GM21360 (cell line): ENCODE measurements around the gene FAM193A.
A peak's percentile ranks its signal among the peaks of the same experiment; 100 is the strongest.
"Not testable (repeated sequence)": the region's sequence is repeated elsewhere in the genome, so short reads cannot be mapped to it uniquely, and the experiment has no call there.

Experiments
- ATAC-seq: cut with Tn5 transposase; IDR thresholded peaks from one replicate; pipeline ENCODE4 v1.9.1; 2021; ENCODE audit warnings: mild to moderate bottlenecking, moderate library complexity; ENCODE audit not compliant: unreplicated experiment

Gene FAM193A

GRCh38 chr4:2536193-2537010 lies at the start of gene FAM193A:
TSS of gene FAM193A (plus strand) at chr4:2536647. CDS start at chr4:2536916, 269 bp downstream.
- ATAC-seq = peak; percentile 83

DNA sequence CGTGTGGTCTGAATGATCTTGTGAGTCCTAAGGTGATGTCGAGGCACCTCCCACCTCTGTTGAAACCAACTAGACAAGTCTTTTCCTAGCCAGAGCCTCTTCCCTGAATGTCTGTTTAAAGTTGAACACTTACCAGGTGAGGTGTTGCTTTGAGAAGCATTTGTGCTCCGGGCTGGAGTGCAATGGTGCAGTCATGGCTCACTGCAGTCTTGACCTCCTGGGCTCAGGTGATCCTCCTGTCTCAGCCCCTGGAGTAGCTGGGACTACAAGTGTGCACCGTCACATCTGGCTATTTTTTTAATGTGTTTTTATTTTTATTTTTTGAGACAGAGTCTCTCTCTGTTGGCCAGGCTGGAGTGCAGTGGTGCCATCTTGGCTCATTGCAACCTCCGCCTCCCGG lies 49.5 kb upstream of the FAM193A start:
- no peak for ATAC-seq

GRCh38 chr4:2487632-2488031 lies 48.8 kb upstream of the FAM193A start:
- ATAC-seq = peak; percentile 43

GRCh38 chr4:2489081-2489805 lies 47.2 kb upstream of the FAM193A start:
- ATAC-seq = no peak

- ATAC-seq = no peak
These were observed 46.5 kb upstream of the FAM193A start for GRCh38 chr4:2489841-2490552.

- no peak for ATAC-seq
These were observed 43.5 kb upstream of the FAM193A start for GRCh38 chr4:2492970-2493369.

- ATAC-seq = no peak
These were observed 41.5 kb upstream of the FAM193A start for GRCh38 chr4:2494992-2495391.

- no peak for ATAC-seq
These were observed 39.1 kb upstream of the FAM193A start for GRCh38 chr4:2497324-2497723.

- ATAC-seq = peak; percentile 89
These were observed 38.5 kb upstream of the FAM193A start for GRCh38 chr4:2497931-2498330.

DNA sequence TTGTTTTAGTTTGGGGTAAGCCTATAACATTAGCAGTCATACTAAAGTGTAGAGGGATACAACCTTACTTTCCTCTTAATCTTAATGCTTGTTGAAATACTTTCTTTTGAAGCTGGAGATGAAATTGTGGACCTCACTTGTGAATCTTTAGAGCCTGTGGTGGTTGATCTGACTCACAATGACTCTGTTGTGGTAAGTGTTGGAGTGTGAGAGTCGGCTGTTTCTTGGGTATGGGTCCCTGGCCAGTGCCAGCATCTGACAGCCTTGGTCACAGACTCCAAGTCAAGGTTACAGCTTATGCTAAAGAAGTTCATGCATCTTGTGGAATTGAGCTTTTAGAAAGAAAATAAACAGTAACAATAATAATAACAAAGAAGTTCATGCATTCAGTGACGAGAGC lies 35.9 kb upstream of the FAM193A start:
- no peak for ATAC-seq

DNA sequence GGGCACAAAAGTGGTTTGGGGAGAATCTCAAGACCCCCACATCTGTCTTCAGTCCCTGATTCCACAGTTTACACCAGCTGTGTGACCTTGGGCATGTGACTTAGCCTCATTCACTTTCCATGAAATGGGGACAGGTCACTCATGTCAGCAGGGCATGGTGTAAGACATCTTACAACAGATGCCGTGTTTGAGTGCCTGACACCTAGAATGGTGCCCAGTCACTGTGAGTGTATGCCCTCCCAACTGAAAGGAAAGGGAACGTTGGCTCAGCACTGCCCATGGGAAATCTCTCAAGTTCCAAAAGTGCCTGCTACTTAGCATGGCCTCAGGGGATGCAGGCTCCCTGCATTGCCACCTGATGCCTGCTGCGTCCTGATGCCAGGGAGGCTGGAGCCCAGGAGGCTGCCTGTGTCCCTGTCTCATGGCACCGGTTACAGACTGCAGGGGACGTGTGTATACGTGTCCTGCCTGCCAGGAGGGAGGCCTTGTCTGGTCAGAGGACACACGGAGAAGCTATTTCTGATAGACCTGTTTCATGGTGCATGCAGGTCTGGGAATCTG lies 35.3 kb upstream of the FAM193A start:
- ATAC-seq = no peak

DNA sequence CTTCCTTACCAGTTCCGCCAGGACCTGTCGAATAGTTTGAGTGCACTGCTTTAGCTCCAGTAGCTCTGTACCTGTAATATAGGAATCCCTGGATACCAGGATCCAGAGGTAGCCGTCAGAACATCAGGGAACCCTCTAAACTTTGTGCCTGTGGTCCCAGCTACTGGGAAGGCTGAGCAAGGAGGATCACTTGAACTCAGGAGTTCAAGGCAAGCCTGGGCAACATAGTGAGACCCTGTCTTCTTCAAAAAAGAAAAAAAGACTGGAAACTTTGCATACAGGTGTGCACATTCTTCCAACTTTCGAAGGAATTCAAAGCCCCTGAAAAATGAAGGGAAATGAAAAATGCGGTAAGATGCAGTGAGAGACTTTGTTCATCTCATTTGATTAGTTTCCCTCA lies 32.6 kb upstream of the FAM193A start:
- no peak for ATAC-seq

DNA sequence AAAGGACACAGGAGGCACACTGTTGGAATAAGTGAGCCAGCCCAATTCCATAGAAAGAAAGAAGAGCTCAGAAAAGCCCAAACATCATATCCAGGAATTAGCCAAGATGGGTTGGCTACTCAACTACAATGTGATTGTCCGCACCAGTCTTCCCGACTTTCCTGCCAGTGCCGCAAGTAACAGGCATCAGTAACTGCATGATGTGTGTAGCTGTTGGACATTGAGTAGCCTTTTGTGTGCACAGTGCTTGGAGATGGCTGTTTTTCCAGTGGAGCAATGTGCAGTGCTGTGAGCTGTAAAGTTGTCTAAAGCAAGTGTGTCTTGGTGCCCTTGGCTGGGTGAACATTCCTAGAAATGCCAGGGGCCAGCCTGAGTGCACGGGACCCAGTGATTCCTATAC lies 29.2 kb upstream of the FAM193A start:
- ATAC-seq = no peak

DNA sequence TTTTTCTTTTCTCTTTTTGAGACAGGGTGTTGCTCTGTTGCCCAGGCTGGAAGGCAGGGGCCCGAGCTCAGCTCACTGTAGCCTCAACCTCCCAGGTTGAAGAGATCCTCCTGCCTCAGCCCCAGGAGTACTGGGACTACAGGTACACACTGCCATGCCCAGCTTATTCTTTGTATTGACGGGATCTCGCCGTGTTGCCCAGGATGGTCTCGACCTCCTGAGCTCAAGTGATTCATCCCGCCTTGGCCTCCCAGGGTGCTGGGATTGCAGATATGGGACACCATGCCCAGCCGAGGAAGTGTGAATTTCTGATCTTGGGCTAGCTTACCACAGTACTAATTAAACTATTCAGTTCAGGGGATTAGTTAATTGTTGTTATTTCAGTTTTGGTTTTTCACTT lies 28.6 kb upstream of the FAM193A start:
- ATAC-seq = no peak

DNA sequence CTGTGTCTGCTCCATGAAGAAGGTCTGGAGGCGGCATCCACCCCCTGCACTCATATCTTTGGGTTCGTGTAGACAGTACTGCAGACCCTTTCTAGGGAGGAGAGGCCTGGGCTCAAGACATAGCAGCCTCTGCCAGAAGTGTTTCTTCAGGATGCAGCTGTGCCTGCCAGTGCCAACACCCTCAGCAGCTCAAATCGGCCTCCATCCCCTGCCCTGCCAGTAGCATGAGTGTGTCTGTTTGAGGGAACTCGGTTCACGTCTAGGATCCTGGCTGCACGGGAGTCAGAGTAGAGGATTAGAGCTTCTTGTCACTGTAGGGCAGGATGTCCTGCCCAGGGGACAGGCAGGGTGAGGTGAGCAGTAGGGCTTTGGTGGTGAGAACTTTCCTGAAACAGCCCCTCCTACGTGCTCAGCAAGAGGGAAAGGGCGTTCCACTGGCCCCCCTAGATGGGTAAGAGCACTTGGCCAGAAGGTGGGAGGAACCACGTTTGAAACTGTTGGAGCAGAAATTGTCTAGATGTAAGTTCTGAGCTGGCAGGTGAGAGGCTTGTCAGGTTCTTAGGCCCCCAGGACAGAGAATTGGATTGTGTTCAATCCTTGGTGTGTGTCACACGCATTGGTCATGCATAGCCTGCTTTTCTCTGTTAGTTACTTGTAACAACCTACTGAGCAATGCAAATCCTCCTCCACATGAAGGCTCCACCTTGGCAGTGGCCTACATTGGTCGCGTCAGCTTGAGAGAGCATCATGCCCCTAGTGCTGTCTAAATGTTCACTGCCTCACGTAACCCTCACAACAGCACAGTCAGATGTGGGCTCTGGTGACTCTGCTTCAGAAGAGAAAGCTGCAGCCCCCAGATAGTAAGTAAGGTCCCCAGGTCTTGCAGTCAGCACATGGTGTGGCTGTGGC lies 25.8 kb upstream of the FAM193A start:
- ATAC-seq = no peak

DNA sequence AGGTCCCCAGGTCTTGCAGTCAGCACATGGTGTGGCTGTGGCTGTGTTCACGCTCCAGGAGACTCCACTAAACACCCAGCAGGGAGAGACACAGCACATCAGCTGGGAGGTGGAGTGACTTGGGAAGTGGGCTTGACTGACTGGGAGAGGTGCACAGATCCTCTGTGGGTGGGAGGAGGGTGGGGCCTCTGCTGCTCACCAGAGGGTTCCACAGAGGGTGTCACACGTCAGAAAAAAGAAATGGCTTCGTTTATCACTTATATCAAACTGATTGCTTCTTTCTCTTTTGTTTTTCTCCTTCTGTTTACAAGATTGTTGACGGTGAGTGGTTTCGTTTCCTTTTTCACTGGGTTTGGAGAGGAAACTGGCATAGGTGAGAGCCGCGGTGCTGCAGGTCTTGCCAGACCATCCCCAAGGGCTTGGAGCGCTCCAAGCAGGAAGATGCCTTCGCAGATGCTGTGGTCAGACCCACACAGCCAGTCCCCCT lies 24.8 kb upstream of the FAM193A start:
- no peak for ATAC-seq

GRCh38 chr4:2512396-2513135 lies 23.9 kb upstream of the FAM193A start:
- ATAC-seq = no peak

DNA sequence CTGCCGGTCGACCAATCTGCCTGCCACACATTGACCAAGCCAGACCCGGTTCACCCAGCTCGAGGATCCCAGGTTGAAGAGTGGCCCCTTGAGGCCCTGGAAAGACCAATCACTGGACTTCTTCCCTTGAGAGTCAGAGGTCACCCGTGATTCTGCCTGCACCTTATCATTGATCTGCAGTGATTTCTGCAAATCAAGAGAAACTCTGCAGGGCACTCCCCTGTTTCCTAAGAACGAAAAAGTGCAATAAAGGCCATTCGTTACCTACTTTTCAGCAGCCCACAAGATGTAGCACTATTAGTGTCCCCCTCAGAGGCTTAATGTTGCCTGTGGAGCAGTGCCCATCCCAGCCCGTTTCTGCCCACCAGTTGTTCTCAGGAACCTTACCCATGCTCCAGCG lies 22.3 kb upstream of the FAM193A start:
- ATAC-seq = not testable (repeated sequence)

- ATAC-seq = not testable (repeated sequence)
These were observed 21.5 kb upstream of the FAM193A start for GRCh38 chr4:2514944-2515343.
